ENCODE results near the gene ACTR6. TPM values are rescaled to one million over a fixed set of nuclear protein-coding genes. Genes with fewer than 3 reads are reported as not detected.

ACTR6 gene
- total RNA-seq, result 10 to 100 TPM; 33.8 to 34.5 TPM

DNA sequence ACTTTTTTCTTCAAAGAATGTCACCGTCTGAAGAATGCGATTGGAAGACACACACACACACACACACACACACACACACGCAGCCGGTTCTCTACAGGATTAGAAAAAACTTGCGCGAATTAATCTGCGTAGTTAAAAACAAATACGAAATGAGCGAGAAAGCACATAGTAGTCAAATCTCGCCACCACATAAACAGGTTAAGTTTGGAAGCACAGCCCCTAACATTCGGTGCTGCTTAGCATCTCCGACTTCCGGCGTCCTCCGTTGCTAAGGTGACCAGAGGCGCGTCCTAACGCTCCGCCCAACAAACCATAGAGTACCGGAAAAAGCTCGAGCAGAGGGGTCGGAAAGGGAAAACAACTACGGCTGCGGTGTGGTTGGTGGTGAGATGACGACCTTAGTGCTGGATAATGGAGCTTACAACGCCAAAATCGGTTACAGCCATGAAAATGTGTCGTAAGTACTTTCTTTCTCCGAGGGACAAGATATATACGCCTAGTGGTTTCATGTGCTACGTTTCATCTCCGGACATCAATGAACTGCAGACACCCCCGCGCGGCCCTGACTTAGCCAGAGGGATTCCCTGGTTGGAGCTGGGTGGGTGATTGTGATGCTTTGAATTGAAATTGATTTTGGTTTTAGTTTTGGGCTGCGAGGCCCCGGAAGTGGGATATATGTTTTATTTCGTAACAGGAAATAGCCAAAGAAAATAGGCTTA is at the start of gene ACTR6:
Gene ACTR6 (plus strand): TSS at position 353 of the 719 bp plus-strand sequence. CDS start 37 bp downstream, at position 390.
- ChIA-PET POLR2A (interaction anchor here (0.6 kb wide), 1 partner anchor 20 kb away, joined by 4 read pairs; no protein-coding TSS in a partner anchor), CTCF (interaction anchor here (0.7 kb wide), 1 partner anchor 9 kb away, joined by 3 read pairs; no protein-coding TSS in a partner anchor)

DNA sequence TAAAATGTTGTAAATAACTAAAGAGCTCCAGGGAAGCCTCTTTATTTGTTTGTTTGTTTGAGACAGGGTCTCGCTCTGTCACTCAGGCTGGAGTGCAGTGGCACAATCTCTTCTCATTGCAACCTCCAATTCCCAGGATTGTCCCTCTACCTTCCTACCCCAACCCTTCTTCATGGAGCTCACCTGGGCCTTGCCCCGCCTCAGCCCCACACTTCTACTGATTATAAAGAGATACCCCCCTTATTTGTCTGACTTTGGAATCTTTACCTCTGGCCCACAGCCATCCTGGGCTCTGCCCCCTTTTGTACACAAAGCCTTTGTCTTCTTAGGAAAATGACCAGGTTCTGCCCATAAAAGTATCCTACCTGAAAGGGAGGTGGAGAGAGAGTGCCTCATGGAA is 48.8 kb upstream of the ACTR6 start:
- ChIA-PET CTCF (interaction anchor here (1.2 kb wide), 1 partner anchor 11 kb away, joined by 3 read pairs; no protein-coding TSS in a partner anchor), POLR2A (no interaction called here)

DNA sequence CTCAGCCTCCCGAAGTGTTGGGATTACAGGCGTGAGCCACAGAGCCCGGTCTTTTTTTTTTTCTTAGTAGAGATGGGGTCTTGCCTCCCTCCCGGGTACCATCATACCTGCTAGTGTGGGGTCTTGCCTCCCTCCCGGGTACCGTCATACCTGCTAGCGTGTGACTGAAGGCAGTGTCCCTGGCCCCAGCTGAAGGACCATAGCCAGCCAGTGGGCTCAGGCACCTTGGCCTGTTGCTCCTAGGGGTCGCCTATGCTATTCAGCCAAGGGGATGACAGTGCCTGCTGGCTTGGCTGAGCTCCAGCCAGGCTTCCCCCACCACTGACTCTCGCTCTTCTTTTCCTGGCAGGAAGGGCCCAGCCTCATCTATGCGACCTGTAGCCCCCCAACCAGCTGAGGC is 47.5 kb upstream of the ACTR6 start:
- CTCF ChIA-PET, result no interaction called here
- POLR2A ChIA-PET, result no interaction called here

DNA sequence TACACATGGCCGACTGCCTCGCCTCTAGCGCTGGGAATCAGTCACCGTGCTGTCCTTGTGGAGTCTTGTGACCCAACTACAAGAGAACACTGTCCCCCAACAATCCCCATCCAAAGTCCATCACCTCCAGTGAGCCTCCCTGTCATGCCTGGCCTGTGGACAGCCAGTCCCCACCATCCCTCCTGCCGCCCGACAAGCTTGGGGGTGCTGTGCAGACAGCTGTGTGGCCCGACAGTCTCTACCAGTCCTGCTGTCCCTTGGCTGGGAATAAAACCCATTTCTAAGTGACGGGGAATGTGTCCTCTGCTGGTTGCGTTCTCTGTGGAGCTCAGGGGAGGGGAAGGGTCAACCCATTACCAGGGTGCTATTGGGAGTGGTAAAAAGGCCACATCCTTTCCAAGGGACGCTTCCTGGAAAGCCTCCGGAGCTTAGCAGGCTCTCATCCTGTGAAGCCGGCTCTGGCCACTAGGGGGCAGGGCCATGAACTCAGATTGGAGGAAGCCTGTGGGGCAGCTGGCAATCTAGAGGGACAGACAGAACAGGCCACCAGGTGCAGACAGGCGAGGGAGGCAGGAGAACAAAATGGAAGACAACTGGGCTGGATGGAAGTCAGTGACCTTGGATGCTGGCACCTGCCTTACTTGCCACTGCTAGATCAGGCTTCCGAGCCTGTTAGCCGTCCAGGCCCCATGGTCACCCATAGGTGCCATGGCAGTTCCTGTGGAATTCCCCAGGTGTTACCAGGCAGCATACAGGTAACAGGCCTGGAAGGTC is 46.0 kb upstream of the ACTR6 start:
- CTCF ChIA-PET, result interaction anchor here (0.6 to 1.8 kb wide), 11 partner anchors 10 to 403 kb away, joined by 3 to 17 read pairs (median 3); partner anchors contain the start of genes DEPDC4 and SCYL2
- POLR2A ChIA-PET, result interaction anchor here (0.5 to 0.7 kb wide), 2 partner anchors 45 to 48 kb away, joined by 3 read pairs; no protein-coding TSS in a partner anchor

DNA sequence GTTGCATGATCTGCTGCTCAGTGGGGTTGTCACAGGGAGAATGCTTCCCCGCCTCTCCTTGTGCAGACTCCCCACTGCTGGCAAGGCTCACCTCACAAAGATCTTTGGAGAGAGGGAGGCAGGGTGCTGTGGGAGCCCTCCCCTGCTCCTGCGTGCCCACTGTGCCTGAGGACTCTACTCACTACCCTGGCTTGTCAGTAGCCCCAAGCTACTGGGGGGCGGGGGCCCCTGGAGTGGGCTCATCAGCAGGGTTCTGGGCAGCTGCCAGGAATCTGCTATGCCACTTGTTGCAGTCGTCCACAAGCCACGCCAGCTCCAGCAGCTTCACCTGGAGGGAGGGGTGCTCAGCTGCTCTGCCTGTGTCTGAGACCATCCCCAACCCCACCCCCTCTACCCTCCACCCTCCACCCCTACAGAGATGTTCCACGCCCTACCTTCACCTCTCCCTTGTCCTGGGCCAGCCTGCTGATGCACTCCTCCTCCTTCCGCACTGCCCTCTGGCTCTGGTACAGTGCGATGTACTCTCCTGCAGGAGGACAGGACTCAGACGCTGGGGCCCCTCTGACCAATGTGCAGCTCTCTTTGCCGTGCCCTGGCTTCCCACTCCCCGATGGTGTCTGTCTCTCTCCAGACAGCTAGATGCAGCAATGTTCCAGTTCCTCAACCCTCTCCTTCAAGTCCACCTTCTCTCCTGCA is 43.7 kb upstream of the ACTR6 start:
- CTCF ChIA-PET, result no interaction called here

DNA sequence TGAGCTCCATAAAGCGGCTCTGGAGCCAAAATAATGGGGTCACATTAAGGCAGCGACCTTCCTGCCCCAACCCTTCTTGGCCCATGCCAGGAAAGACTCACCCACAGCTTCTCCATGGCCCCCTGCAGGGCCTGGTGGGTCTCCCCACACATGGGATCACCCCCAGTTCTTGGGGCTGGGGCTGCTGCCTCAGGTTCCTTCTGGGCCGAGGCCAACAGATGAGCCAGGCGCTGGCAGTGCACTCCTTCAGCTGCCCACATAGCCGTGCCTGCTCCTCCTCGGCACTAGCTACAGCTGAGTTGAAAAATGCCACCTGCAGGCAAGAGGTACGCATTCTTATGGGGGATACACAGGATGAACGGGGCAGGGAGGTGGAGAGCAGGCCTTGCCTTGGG is 43.2 kb upstream of the ACTR6 start:
- ChIA-PET POLR2A (no interaction called here), CTCF (no interaction called here)

More for the DNA sequence above, 43.7 kb upstream of the ACTR6 start:
- POLR2A ChIA-PET, result no interaction called here

DNA sequence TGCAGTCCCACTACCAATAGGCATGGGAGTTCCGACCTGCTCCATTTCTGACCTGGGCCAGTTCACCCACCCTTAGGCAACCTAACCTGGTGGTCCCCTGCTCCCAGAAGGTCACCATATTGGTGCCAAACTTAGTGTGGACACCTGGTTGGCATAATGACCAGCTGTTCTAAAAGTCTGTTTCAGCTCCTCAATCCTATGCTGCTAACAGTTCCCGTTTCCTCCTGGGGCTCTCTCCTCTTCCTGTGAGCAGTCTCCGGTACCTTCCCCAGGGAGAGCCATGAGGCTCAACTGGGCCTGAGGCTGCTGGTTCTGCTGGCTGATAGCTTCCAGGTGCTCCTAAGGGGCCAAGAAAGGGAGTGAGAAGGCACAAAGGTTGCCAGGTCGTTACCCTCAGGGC is 42.1 kb upstream of the ACTR6 start:
- ChIA-PET CTCF (no interaction called here), POLR2A (no interaction called here)

DNA sequence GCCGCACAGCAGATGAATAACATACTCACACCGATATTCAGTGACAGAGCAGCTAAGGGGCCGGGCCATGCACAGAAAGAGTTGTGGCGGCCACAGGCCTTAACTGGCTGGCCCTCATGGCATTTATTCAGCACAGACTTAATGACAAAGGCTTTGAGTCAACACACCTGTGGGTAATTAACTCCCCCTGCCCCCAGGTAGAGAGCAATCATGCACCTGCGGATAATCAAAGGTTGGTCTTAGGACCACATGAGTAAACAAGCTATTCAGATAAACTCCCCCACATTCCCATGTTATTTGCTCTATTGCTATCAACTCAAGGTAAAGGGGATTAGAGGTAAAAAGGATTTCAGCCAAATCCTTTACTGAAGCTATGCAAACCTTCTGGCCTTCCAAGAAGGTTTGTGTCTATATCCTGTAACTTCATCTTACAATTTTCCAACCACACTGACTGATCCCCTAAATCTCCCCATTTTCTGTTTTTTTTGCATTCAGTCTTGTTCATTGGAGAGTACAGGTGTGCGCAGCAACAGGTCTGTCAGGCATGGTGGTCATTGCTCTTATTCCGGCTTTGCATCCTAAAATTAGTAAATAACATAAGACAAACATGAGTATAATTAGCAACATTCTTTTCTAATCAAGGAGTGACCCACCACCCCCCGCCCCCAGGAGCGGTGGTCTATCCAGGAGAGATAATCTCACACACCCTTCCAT is 41.1 kb upstream of the ACTR6 start:
- CTCF ChIA-PET, result no interaction called here

DNA sequence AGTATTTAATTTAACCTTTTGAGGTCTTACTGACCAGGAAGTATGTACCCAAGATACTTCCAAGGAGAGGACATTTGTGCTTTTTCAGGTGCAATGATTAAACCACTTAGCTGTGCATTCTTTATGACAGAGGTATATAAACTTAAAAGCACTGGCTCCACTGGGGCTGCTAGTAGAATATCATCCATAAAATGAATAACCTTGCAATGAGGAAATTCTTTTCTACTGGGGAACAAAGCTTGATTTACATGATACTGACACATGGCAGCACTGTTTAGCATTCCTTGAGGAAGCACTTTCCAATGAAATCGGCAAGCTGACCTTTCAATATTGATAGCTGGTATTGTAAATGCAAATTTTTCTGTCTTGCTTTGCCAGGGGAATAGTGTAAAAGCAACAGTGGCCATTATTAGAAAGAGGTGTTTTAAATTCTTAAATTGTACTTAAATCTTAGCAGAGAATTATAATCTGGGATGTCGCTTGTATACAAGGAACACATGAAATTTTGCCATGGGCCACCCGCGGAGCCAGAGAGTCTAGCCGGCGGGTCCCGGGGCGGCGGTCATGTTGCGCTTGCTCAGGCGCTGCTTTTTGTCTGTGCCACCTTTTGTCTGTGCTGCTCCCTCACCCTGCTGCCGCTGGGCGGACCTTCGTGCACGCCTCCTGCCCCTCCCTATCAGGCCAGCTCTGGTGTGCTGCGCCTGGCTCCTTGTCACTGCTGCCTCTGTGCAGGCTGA is 37.0 kb upstream of the ACTR6 start:
- POLR2A ChIA-PET, result no interaction called here
- CTCF ChIA-PET, result interaction anchor here (0.9 to 2.8 kb wide), 4 partner anchors 9 to 27 kb away, joined by 3 to 12 read pairs (median 3); no protein-coding TSS in a partner anchor

More for the DNA sequence above, 41.1 kb upstream of the ACTR6 start:
- POLR2A ChIA-PET, result no interaction called here

DNA sequence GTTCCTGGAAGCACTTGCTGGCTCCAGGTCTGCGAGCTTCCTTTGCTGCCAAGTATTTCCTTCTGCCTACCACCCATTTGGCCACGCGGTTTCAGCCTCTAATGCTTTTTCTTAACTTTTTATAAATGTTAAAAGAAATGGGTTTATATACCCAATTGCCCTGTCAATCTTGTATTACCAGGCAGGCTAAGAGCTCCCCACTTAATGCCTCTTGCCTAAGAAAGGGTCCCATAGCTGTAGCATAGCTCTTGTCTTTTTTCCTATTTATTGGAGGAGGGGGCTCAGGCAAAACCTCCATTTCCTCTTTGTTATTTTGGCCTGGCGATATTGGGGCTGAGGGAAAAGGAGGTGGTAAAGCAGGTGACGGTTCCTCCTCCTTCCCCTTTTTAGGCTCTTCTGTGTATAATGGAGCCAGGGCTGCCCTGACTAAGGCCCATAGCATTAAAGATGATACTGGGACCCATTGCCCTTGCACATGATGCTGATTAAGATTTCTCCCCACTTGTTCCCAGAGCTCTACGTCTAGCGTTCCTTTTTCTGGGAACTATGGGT is 36.4 kb upstream of the ACTR6 start:
- ChIA-PET CTCF (interaction anchor here (0.9 to 2.8 kb wide), 4 partner anchors 9 to 27 kb away, joined by 3 to 12 read pairs (median 3); no protein-coding TSS in a partner anchor), POLR2A (interaction anchor here (0.5 kb wide), 1 partner anchor 22 kb away, joined by 3 read pairs; no protein-coding TSS in a partner anchor)

DNA sequence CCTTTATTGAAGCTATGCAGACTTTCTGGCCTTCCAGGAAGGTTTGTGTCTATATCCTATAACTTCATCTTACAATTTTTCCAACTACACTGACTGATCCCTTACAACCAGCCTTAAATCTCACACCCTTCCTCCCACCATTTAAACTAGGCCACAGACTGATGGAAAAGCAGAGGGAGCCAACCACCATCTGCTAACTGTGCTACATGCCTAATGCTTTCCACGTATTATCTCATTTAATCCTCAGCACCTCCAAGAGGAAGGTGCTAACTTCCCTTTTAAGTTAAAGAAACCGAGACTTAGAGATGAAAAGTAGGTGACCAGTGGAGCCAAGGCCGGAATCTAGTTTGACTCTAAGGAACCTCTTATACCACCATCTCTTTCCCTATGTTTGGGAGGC is 35.3 kb upstream of the ACTR6 start:
- POLR2A ChIA-PET, result no interaction called here
- CTCF ChIA-PET, result interaction anchor here (1.0 to 2.8 kb wide), 2 partner anchors 10 to 11 kb away, joined by 3 to 12 read pairs; no protein-coding TSS in a partner anchor

DNA sequence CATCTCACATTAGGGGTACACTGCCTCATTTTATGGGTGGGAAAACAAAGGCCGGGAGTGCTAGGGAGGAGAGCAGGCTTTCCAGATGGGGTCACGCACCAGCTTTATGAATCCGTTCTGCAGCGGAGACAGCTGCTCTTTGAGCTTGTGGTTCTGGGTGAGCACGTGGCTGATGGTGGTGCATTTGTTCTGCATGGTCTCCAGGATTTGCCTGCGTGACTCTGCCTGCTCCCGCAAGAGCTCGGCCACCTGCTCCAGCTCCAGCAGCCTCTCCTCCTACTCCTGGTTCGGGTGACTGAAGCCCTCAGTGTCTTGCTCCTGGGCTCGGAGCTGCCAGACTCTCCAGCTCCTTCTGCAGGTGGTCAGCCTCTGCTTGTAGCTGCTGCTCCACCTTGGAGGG is 34.4 kb upstream of the ACTR6 start:
- POLR2A ChIA-PET, result no interaction called here

DNA sequence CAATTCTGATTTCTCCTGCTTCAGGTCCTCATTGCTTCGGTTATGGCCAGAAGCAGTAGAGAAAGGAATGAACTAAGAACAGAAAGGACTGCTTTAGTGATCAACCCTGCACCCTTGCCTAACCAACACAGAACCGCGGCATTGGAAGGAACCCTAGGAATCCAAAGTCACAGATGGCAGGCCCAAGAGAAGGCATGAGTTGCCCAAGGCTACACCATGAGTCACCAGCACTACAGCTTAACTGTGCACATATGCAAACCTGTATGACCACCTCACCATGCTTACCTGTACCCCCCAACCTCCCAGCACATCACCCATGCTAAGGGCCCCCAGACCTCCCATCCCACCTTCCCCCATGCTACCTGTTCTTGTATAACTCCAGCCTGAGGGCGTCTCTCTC is 32.1 kb upstream of the ACTR6 start:
- ChIA-PET CTCF (interaction anchor here (1.0 kb wide), 1 partner anchor 14 kb away, joined by 3 read pairs; no protein-coding TSS in a partner anchor), POLR2A (no interaction called here)

More for the DNA sequence above, 34.4 kb upstream of the ACTR6 start:
- CTCF ChIA-PET, result no interaction called here

DNA sequence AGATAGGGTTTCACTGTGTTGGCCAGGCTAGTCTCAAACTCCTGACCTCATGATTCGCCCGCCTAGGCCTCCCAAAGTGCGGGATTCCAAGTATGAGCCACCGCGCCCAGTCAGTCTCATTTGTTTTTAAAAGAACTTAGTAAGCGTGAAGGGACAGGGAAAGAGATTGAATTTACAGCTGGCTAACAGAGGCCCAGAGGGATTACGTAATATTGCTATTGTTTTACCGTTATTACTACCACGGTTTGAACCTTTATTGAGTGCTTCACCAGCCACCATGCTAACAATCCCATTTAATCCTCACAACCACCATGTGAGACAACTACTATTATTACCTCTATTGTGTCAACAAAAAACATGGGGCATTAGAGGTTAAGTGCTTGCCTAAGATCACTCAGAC is 31.3 kb upstream of the ACTR6 start:
- ChIA-PET POLR2A (no interaction called here), CTCF (no interaction called here)

DNA sequence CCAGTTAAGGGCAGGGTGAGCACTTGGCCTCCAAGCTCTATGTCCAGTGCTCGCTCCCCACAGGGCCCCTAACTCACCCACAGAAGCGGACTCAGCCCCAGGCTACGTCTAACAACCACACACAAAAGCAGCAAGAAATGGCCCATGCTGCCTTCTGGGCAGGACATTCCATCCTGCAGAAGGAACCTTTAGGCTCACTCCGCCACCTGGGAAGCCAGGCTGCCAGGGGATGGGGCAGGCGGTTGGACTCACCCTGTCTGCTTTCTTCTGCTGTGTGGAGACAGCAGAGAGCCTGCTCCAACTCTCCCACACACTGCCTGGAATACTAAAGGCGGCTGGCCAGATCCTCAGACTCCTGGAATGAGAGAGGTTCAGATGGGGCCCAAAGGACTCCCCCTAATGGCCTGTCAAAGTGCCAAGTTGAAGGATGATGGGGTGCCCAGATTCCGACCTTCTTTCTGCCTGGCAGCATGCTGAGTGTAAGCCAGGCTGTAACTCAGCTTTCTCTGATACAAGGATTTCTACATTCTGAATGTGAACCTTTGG is 30.2 kb upstream of the ACTR6 start:
- CTCF ChIA-PET, result no interaction called here
- POLR2A ChIA-PET, result no interaction called here

DNA sequence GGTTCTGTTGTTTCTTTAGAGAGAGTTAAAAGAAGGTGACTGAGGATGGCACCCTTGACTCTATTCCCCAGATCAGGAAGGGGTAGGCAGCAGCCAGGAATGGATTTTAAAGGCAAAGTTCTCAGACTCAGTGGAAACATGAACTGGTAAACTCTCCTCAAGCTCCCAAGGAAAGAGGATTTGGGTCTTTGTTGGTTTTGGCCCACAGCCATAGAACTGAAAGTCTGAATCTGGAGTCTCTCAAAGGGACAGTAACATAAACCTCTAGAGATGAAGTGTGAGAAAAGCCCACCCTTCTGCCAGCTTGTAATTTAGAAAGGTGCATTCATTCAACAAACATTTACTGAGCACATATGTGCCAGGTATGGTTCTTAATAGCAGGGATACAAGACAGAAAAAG is 29.4 kb upstream of the ACTR6 start:
- CTCF ChIA-PET, result no interaction called here
- POLR2A ChIA-PET, result interaction anchor here (0.6 kb wide), 1 partner anchor 1585 kb away, joined by 13 read pairs; no protein-coding TSS in a partner anchor

DNA sequence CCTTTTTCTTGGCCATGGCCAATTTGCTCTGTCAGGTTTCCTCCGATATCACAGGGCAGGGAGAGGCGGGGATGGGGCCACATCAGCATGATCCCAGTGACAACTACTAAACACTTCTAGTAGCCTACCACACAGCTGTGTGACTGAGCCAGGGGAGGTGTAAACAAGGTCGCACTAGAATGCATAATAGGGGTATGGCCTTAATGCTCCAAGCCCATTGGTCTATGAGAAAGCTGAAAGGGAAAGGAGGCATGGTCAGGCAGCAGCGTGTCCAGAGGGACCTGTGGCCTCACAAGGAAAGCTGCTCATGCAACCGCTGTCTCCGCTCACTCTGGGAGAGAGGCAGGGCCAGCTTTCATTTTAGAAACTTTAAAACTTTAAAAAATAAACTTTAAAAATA is 27.5 kb upstream of the ACTR6 start:
- POLR2A ChIA-PET, result no interaction called here
- CTCF ChIA-PET, result no interaction called here

DNA sequence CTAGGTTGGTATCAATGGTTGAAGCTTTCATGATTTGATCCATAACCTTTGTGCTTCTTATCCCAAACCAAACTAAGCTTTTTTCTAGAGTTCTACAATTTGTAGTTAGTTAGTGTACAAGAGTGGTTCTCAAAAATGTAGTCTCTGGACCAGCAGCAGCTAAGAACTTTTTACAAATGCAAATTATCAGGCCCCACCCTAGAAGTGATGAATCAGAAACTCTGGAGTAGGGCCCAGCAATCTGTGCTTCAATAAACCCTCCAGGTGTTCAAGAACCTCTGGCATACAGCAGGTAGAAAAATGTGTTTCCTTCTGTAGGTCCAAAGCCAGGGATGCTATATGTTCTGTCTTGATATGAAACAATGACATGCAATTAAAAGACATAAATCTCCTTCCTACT is 26.1 kb upstream of the ACTR6 start:
- CTCF ChIA-PET, result no interaction called here
- POLR2A ChIA-PET, result no interaction called here
